Stimulated activated CD4-positive, alpha-beta T cell treated with anti-CD3 and anti-CD28 coated beads, TNF-alpha, amount 100 ng/mL, for 24 hours (primary cell): ENCODE data around the gene LAMA2.

Experiments used
- DNase-seq, 3 experiments: peaks; one replicate each; pipeline ENCODE4 v3.0.0-alpha.2; 2020; ENCODE audit warnings: low read depth in 3 of 3

The LAMA2 gene

GRCh38 chr6:129307845-129308244, 424.9 kb downstream of the LAMA2 start:
- DNase-seq: no peak

GRCh38 chr6:129309154-129309553, 426.2 kb downstream of the LAMA2 start:
- no peak for DNase-seq

- no peak for DNase-seq
Measured at GRCh38 chr6:129312880-129313279, 429.9 kb downstream of the LAMA2 start.

GRCh38 chr6:129314575-129314974, 431.6 kb downstream of the LAMA2 start:
- DNase-seq: no peak

GRCh38 chr6:129317931-129318820, 435.2 kb downstream of the LAMA2 start:
- DNase-seq: no peak

- no peak for DNase-seq
Measured at GRCh38 chr6:129320892-129321291, 438.0 kb downstream of the LAMA2 start.

- DNase-seq: no peak
Measured at GRCh38 chr6:129321303-129321702, 438.4 kb downstream of the LAMA2 start.

- DNase-seq: no peak
Measured at GRCh38 chr6:129324345-129324744, 441.4 kb downstream of the LAMA2 start.

GRCh38 chr6:129329678-129330077, 446.7 kb downstream of the LAMA2 start:
- DNase-seq: no peak

GRCh38 chr6:129331450-129332138, 448.7 kb downstream of the LAMA2 start:
- DNase-seq: no peak

GRCh38 chr6:129335792-129336191, 452.9 kb downstream of the LAMA2 start:
- no peak for DNase-seq

GRCh38 chr6:129338683-129339082, 455.7 kb downstream of the LAMA2 start:
- no peak for DNase-seq

GRCh38 chr6:129340983-129341382, 458.0 kb downstream of the LAMA2 start:
- DNase-seq: no peak

- DNase-seq: no peak
Measured at GRCh38 chr6:129342243-129342642, 459.3 kb downstream of the LAMA2 start.

- no peak for DNase-seq
Measured at GRCh38 chr6:129342796-129343195, 459.9 kb downstream of the LAMA2 start.

GRCh38 chr6:129344379-129344778, 461.4 kb downstream of the LAMA2 start:
- no peak for DNase-seq

- DNase-seq: no peak
Measured at GRCh38 chr6:129345890-129346289, 463.0 kb downstream of the LAMA2 start.

GRCh38 chr6:129346964-129347363, 464.0 kb downstream of the LAMA2 start:
- DNase-seq: no peak

- DNase-seq: no peak
Measured at GRCh38 chr6:129350278-129350677, 467.3 kb downstream of the LAMA2 start.

GRCh38 chr6:129351807-129352206, 468.9 kb downstream of the LAMA2 start:
- no peak for DNase-seq

GRCh38 chr6:129353067-129353466, 470.1 kb downstream of the LAMA2 start:
- no peak for DNase-seq

GRCh38 chr6:129356129-129356528, 473.2 kb downstream of the LAMA2 start:
- no peak for DNase-seq
